ENCODE measurements around the gene PKM. TPM values are rescaled to one million over a fixed set of nuclear protein-coding genes. Genes with fewer than 3 reads are reported as not detected.

The PKM gene
- total RNA-seq, 6 donors from 2014 or later = 278 to 569 (median 393) TPM

GRCh38 chr15:72269739-72270138 lies 38.7 kb upstream of the PKM start:
- TF ChIP-seq EP300 (IDR thresholded peaks at IDR 0.05) = no peak
- no peak for TF ChIP-seq POLR2A (IDR thresholded peaks at IDR 0.05)
- no peak for TF ChIP-seq POLR2AphosphoS5 (IDR thresholded peaks at IDR 0.05)
- TF ChIP-seq CTCF (IDR thresholded peaks at IDR 0.05) = no peak
- Histone ChIP-seq H3K27me3 (no peaks in the 10 kb centered on the region), H3K9me3 (no peaks in the 10 kb centered on the region), H3K4me3 (no peak overlapping the region), H3K36me3 (peaks cover 22 to 40% (median 33%) of the 10 kb centered on the region in 4 donors), H3K27ac (no peak overlapping the region), H3K4me1 (peaks cover 12 to 21% (median 17%) of the 10 kb centered on the region in 4 donors)
- WGBS, 2 donors = 96 to 99% methylated on average over 4 of the region's 4 CpGs
- DNase-seq = no peak
- ATAC-seq (ENCODE audit: low FRiP score in 2 of 2) = no peak

GRCh38 chr15:72265031-72265430 lies 34.0 kb upstream of the PKM start:
- ATAC-seq (ENCODE audit: low FRiP score in 2 of 2) (no peak), DNase-seq (no peak)
- Histone ChIP-seq H3K4me3 (no peak overlapping the region), H3K4me1 (no peaks in the 10 kb centered on the region), H3K27me3 (no peaks in the 10 kb centered on the region), H3K36me3 (peaks cover 61 to 87% (median 79%) of the 10 kb centered on the region in 4 donors), H3K9me3 (no peaks in the 10 kb centered on the region), H3K27ac (no peak overlapping the region)
- TF ChIP-seq EP300 (IDR thresholded peaks at IDR 0.05) = no peak
- TF ChIP-seq POLR2A (IDR thresholded peaks at IDR 0.05) = no peak
- no peak for TF ChIP-seq POLR2AphosphoS5 (IDR thresholded peaks at IDR 0.05)
- no peak for TF ChIP-seq CTCF (IDR thresholded peaks at IDR 0.05)
- WGBS, 2 donors = 85 to 90% methylated on average over 5 of the region's 5 CpGs

GRCh38 chr15:72252663-72253299 lies 21.8 kb upstream of the PKM start:
- Histone ChIP-seq H3K36me3 (peaks cover 38 to 98% (median 86%) of the 10 kb centered on the region in 4 donors), H3K27ac (no peak overlapping the region), H3K4me1 (no peaks in the 10 kb centered on the region), H3K9me3 (no peaks in the 10 kb centered on the region), H3K4me3 (no peak overlapping the region), H3K27me3 (no peaks in the 10 kb centered on the region)
- 92 to 98% methylated on average over 10 of the region's 10 CpGs for WGBS, 2 donors
- DNase-seq (no peak), ATAC-seq (ENCODE audit: low FRiP score in 2 of 2) (no peak)
- TF ChIP-seq POLR2A (IDR thresholded peaks at IDR 0.05) (no peak), CTCF (IDR thresholded peaks at IDR 0.05) (no peak), EP300 (IDR thresholded peaks at IDR 0.05) (no peak), POLR2AphosphoS5 (IDR thresholded peaks at IDR 0.05) (no peak)

GRCh38 chr15:72249142-72249810 lies 18.3 kb upstream of the PKM start:
- Histone ChIP-seq H3K36me3 (peaks cover 15 to 88% (median 60%) of the 10 kb centered on the region in 4 donors), H3K9me3 (no peaks in the 10 kb centered on the region), H3K27ac (no peak overlapping the region), H3K27me3 (no peaks in the 10 kb centered on the region), H3K4me3 (no peak overlapping the region), H3K4me1 (no peaks in the 10 kb centered on the region)
- TF ChIP-seq POLR2AphosphoS5 (IDR thresholded peaks at IDR 0.05) (no peak), POLR2A (IDR thresholded peaks at IDR 0.05) (no peak)
- DNase-seq (no peak), ATAC-seq (ENCODE audit: low FRiP score in 2 of 2) (no peak)
- WGBS, 2 donors = 61 to 78% methylated on average over 3 of the region's 3 CpGs

- H3K4me3 ChIP-seq = no peak overlapping the region
- no peaks in the 10 kb centered on the region for H3K4me1 ChIP-seq
- DNase-seq (no peak), ATAC-seq (ENCODE audit: low FRiP score in 2 of 2) (no peak)
- no peaks in the 10 kb centered on the region for H3K9me3 ChIP-seq
- H3K27ac ChIP-seq = no peak overlapping the region
- no peaks in the 10 kb centered on the region for H3K27me3 ChIP-seq
- peaks cover 8 to 88% (median 55%) of the 10 kb centered on the region in 4 donors for H3K36me3 ChIP-seq
- TF ChIP-seq POLR2AphosphoS5 (IDR thresholded peaks at IDR 0.05) (no peak), POLR2A (IDR thresholded peaks at IDR 0.05) (no peak), CTCF (IDR thresholded peaks at IDR 0.05) (no peak), EP300 (IDR thresholded peaks at IDR 0.05) (no peak)
- WGBS, 2 donors = 100% methylated on average over 1 of the region's 1 CpG
These were observed 17.5 kb upstream of the PKM start for GRCh38 chr15:72248514-72248913.

All from upper lobe of left lung (tissue), 6 donors.